ENCODE data around the gene MAGEA8.
"Not testable (repeated sequence)": the region's sequence is repeated elsewhere in the genome, so short reads cannot be mapped to it uniquely, and the experiment has no call there.

The MAGEA8 gene, protein sequence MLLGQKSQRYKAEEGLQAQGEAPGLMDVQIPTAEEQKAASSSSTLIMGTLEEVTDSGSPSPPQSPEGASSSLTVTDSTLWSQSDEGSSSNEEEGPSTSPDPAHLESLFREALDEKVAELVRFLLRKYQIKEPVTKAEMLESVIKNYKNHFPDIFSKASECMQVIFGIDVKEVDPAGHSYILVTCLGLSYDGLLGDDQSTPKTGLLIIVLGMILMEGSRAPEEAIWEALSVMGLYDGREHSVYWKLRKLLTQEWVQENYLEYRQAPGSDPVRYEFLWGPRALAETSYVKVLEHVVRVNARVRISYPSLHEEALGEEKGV

DNA sequence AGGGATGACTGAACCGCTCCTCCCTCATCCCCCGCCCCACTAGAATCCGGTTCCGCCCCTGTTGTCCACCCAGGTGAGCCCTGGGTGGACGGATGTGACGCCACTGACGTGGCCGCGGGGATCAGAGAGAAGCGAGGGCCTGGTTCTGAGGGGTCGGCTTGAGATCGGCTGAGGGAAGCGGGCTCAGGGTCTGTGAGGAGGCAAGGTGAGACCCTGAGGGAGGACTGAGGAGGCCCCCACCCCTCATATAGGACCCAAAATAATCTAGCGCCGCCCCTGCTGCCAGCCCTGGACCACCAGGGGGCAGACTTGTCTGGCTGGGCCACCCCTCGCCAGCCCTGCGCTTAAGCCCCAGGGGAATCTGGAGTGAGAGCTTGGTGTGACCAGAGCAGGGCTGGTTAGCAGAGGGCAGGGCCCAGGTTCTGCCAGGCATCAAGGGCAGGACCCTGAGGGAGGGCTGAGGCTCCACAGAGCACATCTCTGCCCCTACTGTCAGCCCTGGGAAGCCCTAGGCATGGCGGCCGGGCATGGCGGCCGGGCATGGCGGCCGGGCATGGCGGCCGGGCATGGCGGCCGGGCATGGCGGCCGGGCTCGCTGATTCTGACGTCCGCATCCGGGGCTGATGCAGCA is at the start of gene MAGEA8:
Gene MAGEA8, plus strand, starts transcription at position 103 of the 631 bp plus-strand sequence. CDS start 3,090 bp downstream, outside the sequence.
- DNase-seq, result no peak

DNA sequence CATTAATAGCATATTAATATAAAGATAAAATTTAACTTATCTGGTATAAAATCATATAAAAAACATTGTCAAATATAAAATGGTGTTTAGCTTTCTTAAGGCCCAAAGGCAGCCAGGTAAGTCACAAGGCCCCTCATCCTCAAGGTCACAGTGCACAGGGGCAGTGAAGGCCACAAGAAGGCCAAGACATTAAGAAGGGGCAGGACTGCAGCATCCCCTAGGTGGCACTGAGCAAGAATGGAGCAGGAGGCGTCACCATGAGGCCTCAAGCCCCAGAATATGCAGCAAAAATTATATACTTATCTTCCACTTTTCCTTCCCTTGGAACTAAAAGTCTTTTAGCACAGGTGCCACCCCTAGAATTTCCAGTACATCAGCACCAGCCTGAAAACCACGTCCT is 49.5 kb upstream of the MAGEA8 start:
- no peak for DNase-seq

DNA sequence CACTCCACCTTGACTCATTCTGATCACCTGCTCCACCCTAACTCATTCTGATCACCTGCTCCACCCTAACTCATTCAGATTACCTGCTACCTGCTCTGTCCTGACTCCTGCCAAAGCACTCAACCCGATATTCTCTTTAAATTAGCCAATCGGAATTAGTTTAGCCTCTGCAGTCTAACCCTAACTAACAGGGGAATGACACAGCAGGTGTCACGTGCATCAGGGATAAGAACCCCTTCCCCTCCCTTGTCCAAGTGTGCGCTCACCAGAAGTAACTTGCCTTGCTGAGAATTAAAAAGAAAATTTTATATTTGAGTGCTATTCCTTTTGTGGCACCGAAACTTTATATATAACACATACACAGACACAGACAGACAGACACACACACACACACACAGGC is 44.3 kb upstream of the MAGEA8 start:
- DNase-seq, result not testable (repeated sequence)

DNA sequence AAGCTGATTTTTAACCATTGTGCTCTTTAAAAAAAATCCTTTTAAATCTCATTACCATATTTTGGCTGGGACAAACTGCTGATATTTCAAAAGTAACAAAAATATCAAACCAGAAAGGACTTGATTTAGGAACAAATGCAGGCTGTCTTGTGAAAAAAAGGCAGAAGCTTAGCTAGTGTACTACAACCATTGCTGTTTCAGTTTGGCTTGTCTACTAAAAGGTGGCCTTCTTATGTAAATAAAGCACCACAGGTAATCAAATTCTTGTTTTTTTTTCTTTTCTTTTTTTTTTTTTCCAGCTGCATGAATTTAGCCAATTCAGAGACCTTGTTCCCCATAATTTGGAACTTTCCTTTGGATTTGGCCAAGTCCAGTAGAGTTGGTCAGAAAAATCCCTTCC is 43.8 kb upstream of the MAGEA8 start:
- no peak for DNase-seq

DNA sequence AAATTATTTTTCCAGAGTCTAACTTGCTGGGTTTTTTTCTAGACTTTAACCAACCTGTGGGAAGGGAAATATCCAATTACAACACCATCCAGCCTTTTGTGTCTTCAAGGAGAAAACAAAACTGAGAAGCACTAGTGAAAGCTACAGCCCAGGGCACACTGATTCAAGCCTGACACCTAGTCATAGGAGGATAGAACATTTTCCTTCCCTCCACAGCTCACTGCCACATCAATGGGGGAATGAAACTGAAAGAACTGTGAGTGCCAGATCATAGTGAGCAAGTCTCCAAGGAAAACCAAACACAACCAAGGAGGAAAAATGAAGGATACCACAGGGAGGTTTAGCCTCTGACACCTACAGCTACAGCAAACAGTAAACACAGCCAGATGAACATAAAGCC is 43.3 kb upstream of the MAGEA8 start:
- no peak for DNase-seq

DNA sequence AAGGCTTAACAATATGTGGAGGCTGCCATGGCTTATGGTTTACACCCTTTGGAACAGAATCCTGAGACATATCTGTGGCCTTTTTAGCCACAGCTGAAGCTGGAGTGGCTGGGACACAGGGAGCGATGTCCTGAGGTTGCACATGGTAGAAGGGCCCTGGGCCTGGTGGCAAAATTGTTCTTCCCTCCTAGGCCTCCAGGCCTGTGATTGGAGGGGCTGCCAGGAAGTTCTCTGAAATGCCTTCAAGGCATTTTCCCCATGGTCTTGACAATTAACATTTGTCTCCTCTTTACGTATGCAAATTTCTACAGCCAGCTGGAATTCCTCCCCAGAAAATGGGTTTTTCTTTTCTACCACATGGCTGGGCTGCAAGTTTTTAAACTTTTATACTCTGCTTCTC is 39.1 kb upstream of the MAGEA8 start:
- no peak for DNase-seq

DNA sequence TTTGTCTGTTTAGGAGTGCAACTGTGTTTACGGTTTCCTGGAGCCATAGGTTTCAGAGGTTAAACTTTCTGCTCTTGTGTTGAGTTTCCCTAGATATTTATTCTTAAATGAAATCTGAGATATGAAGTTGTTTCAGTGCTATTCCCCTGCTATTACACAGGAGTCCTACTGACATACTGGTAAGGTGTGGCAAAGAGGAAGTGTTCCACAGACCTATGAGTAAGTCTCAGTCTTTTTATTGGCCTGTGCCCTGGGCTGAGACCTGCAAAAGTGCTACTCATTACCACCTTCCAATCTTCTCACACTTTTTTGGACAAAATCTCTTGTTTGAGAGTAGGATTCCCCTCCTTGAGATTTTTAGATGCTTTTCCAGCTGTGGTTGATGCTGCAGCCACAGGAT is 35.6 kb upstream of the MAGEA8 start:
- no peak for DNase-seq

DNA sequence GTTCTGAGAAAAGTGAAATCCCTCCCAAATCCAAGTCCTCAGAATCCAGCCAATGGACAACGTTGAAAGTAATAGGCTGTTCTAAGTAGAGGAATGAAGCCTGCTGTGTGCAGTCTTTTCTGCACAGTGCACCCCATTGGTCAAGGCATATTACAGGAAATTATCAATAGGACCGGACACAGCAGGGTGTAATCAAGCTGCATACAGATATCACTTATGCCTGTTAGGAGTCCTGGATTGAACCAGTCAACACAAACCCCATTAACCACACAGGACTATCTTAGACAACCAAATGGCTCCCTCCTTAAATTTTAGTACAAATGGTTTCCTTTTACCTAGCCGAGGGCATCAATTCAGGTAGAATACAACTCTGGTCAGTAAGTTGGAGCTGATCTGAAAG is 34.2 kb upstream of the MAGEA8 start:
- no peak for DNase-seq

DNA sequence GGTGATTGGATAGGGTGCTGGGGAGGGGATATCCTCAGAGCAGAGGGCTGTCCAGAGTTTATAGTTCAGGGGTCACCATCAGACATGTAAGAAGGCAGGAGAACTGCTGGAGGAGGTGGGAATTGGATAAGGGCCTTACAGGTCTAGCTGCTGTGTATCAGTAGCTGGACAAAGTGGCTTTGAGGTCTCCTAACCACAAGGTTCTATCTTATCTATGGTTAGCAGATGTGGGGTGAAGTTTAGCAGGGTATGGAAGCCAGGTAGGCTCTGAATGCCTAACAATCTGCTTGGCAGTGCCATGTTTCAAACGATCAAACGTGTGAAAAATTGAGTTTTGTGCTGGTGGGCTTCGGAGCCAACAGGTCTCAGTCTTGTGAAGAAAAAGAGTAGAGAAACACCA is 32.1 kb upstream of the MAGEA8 start:
- DNase-seq, result no peak

DNA sequence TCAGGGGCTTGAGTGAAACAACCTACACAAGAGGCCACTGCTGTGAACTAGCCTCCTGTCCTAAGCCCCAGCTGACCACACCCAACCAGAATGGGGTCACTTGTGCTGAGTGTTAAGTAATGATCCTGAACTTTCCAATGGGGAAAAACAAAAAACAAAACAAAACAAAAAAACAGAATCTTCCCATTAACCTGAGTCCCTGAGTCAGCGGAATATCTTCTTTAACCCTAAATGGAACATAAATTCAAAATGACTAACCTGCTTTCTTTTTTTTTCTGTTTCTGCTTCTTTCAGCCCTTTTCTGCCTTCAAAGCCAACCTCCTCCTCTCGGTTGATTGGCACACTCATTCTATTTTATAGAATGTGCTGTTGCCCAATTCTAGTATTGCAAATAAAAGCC is 31.2 kb upstream of the MAGEA8 start:
- no peak for DNase-seq

DNA sequence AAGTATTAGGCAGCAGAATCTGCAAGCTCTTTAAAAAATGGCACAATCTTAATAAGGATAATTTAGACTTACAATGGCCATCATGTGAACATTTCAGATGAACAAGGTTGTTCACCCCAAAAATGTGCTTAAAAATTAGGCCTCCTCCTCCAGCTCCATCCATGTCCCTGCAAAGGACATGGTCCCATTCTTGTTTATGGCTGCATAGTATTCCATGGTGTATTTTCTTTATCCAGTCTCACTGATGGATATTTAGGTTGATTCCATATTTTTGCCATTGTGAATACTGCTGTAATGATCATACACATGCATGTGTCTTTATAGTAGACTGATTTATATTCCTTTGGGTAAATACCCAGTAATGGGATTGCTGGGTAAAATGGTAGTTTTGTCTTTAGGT is 29.1 kb upstream of the MAGEA8 start:
- no peak for DNase-seq

DNA sequence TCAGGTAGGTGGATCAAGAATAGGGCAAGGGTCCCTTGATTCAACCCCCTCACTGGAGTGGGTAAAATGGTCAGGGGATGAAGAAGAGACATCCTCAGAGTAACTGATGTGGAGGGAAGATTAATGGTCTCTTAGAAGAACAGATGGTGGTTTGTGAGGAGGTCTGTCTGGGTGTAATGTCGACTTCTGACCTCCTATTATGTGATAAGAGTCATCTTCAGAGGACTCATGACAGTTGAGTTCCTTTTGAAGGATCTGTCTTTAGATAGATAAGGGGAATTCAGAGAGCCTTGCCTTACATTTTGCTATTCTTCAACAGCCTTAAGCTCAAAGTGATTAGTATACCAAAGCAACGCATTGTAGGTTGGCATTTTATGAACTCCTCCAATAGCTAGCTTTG is 27.1 kb upstream of the MAGEA8 start:
- DNase-seq, result no peak

DNA sequence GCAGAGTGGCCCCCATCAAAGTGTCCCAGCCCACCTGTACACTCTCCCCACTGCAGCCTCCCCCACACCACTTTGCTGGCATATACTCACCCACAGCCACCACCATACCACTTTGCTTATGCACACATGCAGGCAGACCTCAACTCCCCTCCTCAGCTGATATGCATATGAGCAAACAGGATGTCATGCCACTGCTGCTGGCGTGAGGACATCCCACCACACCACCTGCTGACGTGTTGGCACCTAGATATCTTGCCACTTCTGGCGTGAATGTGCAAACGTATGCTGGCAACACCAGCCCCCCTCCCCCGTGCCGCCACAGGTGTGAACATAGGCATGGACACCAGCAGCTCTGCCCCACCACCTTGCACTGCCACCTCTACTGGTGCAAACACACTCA is 22.4 kb upstream of the MAGEA8 start:
- no peak for DNase-seq

DNA sequence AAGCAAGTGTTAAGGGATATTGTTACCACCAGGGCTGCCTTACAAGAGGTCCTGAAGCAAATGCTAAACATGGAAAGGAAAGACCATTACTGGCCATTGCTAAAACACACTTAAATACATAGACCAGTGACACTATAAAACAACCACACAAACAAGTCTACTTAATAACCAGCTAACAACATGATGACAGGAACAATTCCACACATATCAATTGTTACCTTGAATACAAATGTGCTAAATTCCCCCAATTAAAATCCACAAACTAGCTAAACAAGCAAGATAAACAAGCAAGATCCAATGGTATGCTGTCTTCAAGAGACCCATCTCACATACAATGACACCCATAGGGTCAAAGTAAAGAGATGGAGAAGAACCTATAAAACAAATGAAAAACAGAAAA is 20.5 kb upstream of the MAGEA8 start:
- DNase-seq, result no peak

DNA sequence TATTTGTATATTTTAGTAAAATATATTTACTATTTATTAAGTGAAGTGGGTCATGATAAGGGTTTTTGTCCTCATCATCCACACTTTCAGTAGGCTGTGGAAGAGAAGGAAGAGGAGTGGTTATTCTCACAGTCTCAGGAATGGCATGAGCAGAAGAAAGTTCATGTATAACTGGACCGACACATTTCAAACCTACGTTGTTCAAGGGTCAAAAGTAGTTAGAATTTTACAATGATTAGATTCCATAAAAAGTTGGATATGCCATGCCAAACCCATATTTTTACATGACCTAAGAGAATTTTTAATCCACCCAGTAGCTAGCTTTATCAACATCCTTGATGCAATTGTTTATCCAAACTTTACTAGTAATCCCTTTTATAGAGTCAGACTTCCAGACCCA is 15.6 kb upstream of the MAGEA8 start:
- no peak for DNase-seq

DNA sequence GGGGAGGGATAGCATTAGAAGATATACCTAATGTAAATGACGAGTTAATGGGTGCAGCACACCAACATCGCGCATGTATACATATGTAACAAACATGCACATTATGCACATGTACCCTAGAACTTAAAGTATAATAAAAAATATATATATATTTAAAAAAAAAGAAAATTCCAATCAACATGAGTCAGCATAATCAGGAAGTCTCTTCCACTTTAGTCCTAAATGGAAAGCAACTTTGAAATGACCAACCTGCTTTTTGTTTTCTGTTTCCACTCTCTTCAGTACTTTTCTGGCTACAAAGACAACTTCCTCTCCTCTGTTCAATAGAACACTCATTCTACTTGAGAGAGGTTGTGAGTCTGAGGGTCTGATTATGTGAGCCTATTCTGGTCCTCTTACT is 13.5 kb upstream of the MAGEA8 start:
- no peak for DNase-seq

DNA sequence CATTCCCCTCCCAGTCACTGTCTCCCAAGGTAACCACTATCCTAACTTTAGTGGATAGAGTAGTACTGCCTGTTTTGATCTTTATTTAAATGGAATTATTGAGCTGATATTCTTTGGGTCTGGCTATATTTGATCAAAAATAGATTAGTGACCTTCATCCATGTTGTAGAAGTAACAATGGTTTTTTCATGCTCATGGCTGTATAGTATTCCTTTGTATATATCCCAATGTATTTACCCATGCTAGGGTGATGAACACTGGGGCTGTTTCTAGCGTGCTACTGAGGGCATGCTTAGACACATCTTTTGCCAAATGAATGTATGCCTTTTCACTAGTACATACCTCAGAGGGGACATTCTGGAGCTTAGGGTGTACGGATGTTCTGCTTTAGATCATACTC is 10.1 kb upstream of the MAGEA8 start:
- DNase-seq, result no peak

DNA sequence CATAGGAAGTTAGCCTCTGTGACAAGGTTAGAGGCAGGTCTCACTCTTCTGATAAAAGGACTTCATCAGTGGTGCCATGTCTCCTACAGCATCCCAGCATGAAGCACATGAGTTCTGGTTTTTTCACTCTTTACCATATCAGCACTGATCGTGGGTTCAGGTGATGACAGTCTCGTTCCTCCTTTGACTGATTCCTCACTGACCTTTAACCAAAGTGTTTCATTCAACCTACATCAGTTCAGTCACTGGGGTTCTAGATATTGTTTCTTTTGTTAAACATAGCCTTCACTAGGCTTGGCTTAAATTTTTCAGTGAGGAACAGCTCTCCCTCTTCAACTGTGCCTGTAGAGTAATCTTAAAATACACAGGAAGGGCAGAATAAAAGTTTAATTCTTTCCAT is 9.6 kb upstream of the MAGEA8 start:
- DNase-seq, result no peak

DNA sequence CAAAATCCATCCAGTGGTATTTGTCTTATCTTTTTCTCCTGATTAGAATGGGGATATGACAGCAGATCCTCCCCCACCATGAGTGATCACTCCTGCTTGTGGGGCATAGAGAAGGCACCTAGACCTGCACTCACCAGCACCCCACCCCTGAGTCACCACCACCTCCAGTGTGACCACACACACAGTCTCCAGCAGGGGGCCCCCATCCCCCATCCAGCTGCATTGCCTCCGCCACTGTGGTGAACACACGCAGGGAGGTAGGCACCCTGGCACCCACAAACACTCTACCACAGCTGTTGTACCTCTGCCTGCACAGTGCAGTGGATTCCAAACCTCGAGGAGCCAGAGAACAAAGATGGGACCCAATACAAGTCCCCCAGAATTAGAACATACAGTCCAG is 9.0 kb upstream of the MAGEA8 start:
- no peak for DNase-seq

DNA sequence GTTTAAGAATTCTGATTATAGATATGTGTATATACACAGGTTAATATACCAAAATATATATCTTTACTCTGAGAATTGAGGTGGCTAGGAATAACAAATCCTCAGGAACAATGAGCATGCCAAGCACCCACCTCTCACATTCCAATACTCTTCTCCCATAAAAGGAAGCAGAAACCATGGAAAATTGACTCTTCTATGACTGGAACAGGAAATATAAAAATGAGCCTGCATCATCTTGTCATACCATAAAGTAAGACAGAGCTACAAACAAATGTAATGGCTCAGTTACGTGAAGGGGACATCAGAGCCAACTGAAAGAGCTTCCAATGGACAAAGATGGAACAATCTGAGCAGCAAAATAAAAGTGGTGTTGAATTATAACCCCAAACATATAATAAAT is 3.8 kb upstream of the MAGEA8 start:
- DNase-seq, result no peak

DNA sequence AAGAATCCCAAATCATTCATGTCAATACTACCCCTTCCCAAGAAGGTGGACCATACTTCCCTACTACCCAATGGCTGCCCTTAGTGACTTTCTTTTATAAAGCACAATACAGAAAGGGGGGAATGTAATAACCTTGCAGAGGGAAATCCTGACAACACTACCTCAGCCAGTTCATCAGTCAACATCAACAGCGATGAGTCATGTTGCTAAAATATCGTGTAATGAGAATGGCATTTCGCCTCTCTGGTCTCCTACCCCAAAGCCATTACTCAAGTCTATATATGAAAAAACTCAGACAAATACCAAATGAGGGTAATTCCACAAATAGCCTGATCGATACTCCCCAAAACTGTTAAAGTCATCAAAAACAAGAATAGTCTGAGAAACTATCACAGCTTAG is 3.3 kb upstream of the MAGEA8 start:
- no peak for DNase-seq

DNA sequence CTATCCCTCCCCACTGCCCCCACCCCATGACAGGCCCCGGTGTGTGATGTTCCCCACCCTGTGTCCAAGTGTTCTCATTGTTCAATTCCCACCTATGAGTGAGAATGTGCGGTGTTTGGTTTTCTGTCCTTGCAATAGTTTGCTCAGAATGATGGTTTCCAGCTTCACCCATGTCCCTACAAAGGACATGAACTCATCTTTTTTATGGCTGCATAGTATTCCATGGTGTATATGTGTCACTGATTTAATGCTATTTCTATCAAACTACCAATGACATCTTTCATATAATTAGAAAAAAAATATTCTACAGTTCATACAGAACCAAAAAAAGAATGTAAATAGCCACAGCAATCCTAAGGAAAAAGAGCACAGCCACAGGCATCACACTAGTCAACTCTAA is 9.8 kb downstream of the MAGEA8 start:
- DNase-seq, result not testable (repeated sequence)

DNA sequence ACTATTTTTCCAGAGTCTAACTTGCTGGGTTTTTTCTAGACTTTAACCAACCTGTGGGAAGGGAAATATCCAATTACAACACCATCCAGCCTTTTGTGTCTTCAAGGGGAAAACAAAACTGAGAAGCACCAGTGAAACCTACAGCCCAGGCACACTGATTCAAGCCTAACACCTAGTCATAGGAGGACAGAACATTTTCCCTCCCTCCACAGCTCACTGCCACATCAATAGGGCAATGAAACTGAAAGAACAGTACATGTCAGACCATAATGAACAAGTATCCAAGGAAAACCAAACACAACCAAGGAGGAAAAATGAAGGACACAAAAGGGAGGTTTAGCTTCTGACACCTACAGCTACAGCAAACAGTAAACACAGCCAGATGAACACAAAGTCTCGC is 17.6 kb downstream of the MAGEA8 start:
- DNase-seq, result no peak

DNA sequence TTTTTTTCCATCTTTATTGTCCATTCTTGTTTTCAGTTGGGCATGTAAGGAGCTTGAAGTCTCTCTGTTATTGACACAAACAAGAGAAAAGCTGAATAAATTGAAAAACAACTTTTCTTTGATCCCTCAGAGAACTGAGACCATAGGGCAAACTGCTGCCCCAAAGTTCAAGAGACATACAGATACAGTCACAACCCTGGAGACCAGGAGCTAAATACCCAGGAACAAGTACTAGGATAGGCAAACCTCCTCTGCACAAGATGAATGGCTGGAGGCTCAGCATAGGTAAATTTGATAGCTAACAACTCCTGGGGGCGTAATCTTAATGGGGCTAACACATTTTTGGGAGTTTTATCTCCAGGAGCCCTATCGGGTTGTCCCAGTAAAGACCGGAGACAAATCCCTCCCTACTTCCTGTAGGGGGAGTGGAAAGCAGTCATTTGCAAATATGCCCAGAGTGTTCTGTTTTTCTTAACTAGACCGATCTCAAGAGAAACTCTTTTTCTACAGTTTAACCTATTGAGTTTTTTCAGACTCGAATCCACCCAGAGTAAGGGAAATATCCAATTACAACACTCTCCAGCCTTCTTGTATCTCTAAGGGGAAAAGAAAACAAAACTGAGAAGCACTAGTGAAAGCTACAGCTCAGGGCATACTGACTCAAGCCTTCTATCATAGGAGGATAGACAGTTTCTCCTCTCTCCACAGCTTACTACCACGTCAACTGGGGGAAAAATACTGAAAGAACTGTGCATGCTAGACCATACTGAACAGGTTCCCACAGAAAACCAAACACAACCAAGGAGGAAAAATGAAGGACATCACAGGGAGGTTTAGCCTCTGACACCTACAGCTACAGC is 23.1 kb downstream of the MAGEA8 start:
- no peak for DNase-seq
